NCI-H1436 (cell line): Measurements from ENCODE around the gene KCNK17.

ENCODE experiments used
- DNase-seq: peaks from one replicate; lab custom pipeline; 2025; lab: John Stamatoyannopoulos, UW

KCNK17 gene

GRCh38 chr6:39266782-39267355, 47.4 kb downstream of the KCNK17 start:
- no peak for DNase-seq

- DNase-seq, result no peak
These were observed 47.8 kb downstream of the KCNK17 start for GRCh38 chr6:39266375-39266774.

DNA sequence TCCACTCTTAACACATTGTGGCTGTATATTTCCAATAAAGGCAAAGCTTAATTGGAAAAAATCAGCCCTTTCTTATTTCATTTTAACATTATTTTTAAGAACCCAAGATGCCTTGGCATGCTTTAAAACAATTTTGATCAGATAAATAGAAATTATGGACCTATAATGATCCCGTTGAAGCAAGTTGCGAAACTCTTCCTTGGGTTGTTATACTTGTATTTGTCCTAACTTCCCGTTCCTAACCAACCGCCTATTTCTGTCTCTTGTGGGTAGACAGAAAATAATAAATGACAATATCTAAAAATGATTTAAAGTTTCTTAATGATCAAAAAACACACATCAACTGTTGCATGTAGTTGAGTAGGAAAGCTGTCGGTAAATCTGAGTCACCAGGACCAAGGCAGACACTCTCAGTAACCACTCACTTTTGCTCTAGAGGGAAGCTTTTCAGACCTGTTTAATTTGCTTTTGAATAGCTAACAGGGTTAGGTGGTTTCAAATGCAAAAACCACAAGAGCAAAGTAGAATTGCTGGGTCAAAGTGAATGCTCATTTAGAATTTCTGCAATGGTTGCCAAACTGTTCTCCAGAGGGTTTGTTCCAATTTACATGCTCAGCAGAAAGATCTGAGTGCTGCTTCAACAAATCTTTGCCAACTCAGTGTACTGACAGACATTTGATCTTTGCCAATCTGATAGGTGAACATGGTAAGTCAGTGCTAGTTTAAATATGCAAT, 50.7 kb downstream of the KCNK17 start:
- DNase-seq, result peak; percentile 36

DNA sequence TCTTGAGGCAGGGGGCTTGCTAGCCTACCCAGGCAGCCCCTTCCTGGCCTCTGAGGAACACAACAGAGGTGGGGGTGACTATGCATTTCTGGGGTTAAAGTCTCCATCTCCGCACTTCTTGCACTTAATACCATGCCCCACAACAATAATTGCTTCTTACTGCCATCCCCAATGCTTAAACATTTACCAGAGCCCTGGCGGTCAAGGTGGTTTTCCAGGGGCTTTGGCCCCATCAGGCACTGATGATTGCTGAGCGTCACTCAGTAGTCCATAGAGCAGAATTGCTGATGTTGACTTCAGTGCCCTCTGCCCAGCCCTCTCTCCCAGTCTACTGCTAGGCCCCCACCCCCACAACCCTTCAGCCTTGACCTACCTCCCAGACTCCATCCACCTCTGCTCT, 52.5 kb downstream of the KCNK17 start:
- no peak for DNase-seq

GRCh38 chr6:39260953-39261352, 53.3 kb downstream of the KCNK17 start:
- DNase-seq, result no peak

- no peak for DNase-seq
These were observed 53.8 kb downstream of the KCNK17 start for GRCh38 chr6:39260456-39260855.

DNA sequence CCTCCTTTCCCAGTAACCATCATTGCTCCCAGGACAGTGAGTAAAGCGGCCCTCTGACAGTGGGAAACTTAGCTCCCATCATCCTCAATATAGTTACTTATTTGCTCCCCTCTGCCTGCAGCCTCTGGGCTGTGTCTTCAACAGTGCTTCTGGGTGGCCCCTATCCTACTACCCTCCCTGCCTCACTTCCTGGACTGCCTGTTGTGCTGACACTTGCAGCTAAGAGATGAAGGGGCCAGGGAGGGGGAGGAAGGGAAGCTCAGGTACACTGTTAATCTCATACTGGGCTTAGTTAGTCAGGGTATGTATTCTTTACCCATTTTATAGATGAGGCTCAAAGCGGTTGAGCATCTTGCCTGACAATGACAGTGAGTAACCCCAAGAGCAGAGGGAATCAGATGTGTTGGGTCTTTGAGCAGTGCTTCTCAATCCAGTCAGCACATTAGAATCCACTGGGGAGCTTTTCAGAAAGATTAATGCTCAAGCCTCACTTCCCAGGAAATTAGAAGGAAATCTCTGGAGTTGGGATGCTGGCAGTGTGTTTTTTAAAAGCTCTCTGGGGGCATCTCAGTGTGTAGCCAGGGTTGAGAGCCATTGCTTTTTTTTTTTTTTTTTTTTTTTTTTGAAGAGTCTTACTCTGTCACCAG, 57.8 kb downstream of the KCNK17 start:
- DNase-seq, result no peak

- DNase-seq, result no peak
These were observed 59.2 kb downstream of the KCNK17 start for GRCh38 chr6:39254999-39255535.

DNA sequence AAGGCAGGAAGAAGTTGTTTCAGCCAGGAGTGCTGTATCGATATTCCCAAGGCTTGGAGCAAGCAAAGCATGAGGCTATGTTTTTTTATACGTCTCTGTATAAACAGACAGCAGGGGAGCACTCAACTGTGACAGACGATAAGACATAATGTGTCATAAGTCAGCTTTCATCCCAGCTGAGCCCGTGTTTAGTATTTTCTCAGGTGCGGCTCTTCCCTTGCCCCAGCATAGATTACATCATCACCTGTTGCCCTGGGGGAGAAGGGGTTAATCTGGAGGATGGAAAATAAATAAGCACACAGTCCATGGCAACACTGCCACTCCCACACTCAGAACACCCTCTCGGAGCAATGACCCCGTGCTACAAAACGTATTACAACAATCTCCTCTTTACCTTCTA, 62.8 kb downstream of the KCNK17 start:
- DNase-seq, result no peak

GRCh38 chr6:39250507-39250906, 63.7 kb downstream of the KCNK17 start:
- DNase-seq, result no peak

GRCh38 chr6:39249278-39249677, 64.9 kb downstream of the KCNK17 start:
- no peak for DNase-seq
